HUES48 (cell line): ENCODE data around the gene SDHD.
"Not testable (repeated sequence)": the region's sequence is repeated elsewhere in the genome, so short reads cannot be mapped to it uniquely, and the experiment has no call there.

ENCODE experiments used
- H3K27ac ChIP-seq: one replicate; pipeline ENCODE4 v1.7.0; 2013; ENCODE audit warnings: low read depth, low read length, inconsistent platforms
- H3K27me3 ChIP-seq: 2 replicates; pipeline ENCODE4 v1.6.1; 2013; ENCODE audit warnings: mild to moderate bottlenecking, low read length; ENCODE audit not compliant: control insufficient read depth, insufficient read depth
- H3K36me3 ChIP-seq: 2 replicates; pipeline ENCODE4 v1.6.1; 2013; ENCODE audit warnings: low read length; ENCODE audit not compliant: control insufficient read depth, insufficient read depth
- H3K4me1 ChIP-seq: 2 replicates; pipeline ENCODE4 v1.6.1; 2013; ENCODE audit warnings: mild to moderate bottlenecking, low read length; ENCODE audit not compliant: control insufficient read depth, insufficient read depth
- H3K4me3 ChIP-seq: 2 replicates; pipeline ENCODE4 v1.5.1; 2013; ENCODE audit warnings: mild to moderate bottlenecking, low read depth, low read length
- H3K9ac ChIP-seq: 2 replicates; pipeline ENCODE4 v1.6.1; 2013; ENCODE audit warnings: mild to moderate bottlenecking, low read depth, low read length, moderate library complexity
- H3K9me3 ChIP-seq: 2 replicates; pipeline ENCODE4 v1.6.1; 2013; ENCODE audit warnings: low read length; ENCODE audit not compliant: control insufficient read depth, insufficient read depth

The SDHD gene

DNA sequence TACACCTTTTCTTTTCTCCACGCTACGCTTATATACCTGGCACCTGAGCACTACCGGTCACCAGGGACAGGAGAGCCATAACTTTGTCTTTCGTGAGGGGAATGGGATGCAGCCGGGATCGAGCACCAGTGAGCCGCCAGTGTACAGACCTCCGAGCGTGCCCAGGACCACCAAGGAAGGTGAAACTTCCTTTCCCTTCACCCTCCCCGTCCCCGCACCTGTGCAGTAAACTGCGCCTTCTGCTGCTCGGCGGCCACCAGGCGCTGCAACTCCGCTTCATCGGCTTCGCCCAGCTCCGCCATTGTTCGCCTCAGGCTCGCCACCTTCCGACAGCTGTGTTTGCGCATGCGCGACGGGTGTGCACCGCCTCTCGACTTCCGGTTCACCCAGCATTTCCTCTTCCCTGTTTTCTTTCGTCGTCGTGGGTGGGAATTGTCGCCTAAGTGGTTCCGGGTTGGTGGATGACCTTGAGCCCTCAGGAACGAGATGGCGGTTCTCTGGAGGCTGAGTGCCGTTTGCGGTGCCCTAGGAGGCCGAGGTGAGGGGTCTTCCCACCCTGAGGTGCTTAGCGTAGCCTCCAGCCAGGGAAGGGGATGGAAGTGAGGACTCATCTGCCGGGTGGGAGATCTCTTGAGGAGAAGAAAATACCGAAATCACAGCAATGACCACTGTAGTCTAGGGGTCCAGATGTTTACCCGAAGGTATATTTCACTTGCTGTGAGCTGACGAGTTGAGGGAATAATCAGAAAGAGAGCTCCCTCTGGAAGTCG lies at the start of gene SDHD, which contains the start of gene TIMM8B:
TSS of gene SDHD (plus strand) at position 452 of the 770 bp plus-strand sequence. CDS start at position 487, 35 bp downstream.
TSS of gene TIMM8B (minus strand) at position 335 of the 770 bp plus-strand sequence. CDS start at position 302, 33 bp downstream.
- H3K36me3 ChIP-seq = peaks cover 75% of the 10 kb centered on the region
- peak within 1 kb of the TSS; percentile 99 for H3K4me3 ChIP-seq
- H3K9ac ChIP-seq = peak within 1 kb of the TSS; percentile 83
- H3K4me1 ChIP-seq = 0 out of 2 replicates have a peak, but pooled peaks cover 5% of the 10 kb centered on the region
- no peaks in the 10 kb centered on the region for H3K27me3 ChIP-seq
- peak within 1 kb of the TSS; percentile 81 for H3K27ac ChIP-seq
- H3K9me3 ChIP-seq = no peaks in the 10 kb centered on the region

DNA sequence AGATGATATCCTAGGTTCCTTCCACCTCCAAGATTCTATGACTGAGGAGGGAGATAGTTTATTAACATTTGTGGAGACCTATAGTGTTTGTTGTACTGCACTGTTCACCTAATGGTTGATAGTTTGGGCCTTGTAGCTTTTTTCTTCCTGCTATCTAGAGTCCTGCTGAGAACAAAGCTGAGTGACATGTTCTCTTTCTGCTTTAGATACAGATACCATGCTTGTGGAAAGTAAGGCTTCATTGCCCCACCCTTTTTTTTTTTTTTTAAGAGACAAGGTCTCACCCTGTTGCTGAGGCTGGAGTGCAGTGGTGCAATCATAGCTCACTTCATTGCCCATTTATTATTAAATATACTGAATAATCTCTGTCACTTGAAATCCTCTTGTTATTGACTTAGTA lies 49.1 kb upstream of the SDHD start:
- no peaks in the 10 kb centered on the region for H3K4me1 ChIP-seq
- no peaks in the 10 kb centered on the region for H3K9me3 ChIP-seq
- no peak overlapping the region for H3K4me3 ChIP-seq
- no peak overlapping the region for H3K27ac ChIP-seq
- no peak overlapping the region for H3K9ac ChIP-seq
- peaks cover 77% of the 10 kb centered on the region for H3K36me3 ChIP-seq
- H3K27me3 ChIP-seq = no peaks in the 10 kb centered on the region

DNA sequence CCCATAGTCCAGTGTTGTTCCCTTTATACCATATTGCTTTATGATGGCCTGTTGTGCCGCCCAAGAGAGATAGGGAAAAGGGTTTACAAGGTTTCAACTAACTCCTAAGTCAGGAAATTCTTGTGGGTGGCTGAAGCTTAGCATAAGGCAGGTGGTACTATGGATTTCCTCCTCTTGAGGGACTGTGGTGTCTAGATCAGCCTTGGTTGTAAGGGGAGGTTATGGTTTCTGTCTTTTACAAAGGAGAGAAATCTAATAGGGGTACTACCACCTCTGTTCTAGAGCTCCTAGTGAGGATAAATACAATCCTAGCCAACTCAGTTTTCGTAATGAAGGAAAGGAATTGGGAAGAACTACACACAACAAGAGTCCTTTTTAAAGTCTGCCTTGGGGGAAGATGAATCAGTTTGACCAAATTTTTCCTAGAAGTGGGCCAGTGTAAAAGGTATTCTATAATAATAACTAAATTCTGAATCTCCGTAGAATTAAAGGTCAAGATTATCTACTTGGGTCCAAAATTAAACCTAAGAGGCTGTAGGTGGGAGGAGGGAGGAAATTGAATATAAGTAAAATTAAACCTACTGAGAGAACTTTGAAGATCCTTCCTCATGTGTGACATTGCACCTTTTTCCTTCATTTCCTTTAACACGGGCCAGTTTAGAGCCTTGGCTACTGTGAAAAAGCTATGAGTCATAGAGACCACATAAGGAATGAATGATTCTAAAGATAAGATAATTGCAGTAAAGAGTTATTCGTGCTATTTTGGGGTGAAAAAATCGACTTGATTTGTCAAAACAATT lies 44.3 kb upstream of the SDHD start:
- Histone ChIP-seq H3K27me3 (no peaks in the 10 kb centered on the region), H3K4me3 (no peak overlapping the region), H3K36me3 (peaks cover 82% of the 10 kb centered on the region), H3K9me3 (no peaks in the 10 kb centered on the region), H3K27ac (no peak overlapping the region), H3K9ac (no peak overlapping the region), H3K4me1 (no peaks in the 10 kb centered on the region)

DNA sequence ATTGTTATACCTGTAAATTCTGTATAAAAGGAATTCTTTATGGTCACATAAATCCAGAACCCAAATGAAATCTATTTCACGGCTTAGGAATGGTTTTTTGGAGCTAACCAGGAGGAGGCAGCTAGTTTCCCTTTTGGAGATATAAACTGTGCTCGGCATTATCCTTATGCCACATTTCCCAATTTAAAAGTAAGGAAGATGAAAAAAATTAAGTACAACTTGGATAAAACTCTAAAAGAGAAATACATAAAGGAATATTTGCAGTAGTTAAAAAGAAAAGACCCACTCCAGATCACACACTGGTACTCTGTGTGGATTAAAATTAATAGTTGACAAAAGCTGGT lies 43.7 kb upstream of the SDHD start:
- Histone ChIP-seq H3K9me3 (no peaks in the 10 kb centered on the region), H3K27me3 (no peaks in the 10 kb centered on the region), H3K4me3 (no peak overlapping the region), H3K36me3 (peaks cover 77% of the 10 kb centered on the region), H3K9ac (no peak overlapping the region), H3K4me1 (no peaks in the 10 kb centered on the region), H3K27ac (no peak overlapping the region)

DNA sequence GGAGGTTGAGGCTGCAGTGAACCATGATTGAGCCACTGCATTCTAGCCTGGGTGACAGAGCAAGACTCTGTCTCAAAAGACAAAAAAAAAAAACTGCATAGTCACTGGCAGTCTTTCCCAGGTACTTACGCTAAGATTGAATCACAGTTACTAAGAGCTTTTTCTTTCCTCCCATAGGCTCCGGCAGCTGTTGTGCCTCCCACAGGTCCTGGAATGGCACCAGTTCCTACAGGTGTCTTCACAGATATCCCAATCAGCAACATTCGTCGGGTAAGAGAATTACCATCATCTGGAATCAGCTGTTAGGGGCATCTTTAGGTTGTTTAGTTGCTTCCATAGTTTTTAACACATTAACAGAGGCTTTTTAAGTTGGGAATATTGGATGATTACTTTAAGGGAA lies 41.7 kb upstream of the SDHD start:
- Histone ChIP-seq H3K4me1 (no peaks in the 10 kb centered on the region), H3K9ac (no peak overlapping the region), H3K9me3 (no peaks in the 10 kb centered on the region), H3K27me3 (no peaks in the 10 kb centered on the region), H3K27ac (no peak overlapping the region), H3K36me3 (peaks cover 80% of the 10 kb centered on the region), H3K4me3 (no peak overlapping the region)

DNA sequence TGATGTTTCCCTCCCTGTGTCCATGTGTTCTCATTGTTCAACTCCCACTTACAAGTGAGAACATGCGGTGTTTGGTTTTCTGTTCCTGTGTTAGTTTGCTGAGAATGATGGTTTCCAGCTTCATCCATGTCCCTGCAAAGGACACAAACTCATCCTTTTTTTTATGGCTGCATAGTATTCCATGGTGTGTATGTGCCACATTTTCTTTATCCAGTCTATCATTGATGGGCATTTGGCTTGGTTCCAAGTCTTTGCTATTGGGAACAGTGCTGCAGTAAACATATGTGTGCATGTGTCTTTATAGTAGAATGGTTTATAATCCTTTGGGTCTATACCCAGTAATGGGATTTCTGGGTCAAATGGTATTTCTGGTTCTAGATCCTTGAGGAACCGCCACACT lies 40.0 kb upstream of the SDHD start:
- not testable (repeated sequence) for H3K4me3 ChIP-seq, H3K9me3 ChIP-seq, H3K27me3 ChIP-seq, H3K27ac ChIP-seq, H3K9ac ChIP-seq, H3K4me1 ChIP-seq
- H3K36me3 ChIP-seq = peaks cover 81% of the 10 kb centered on the region

DNA sequence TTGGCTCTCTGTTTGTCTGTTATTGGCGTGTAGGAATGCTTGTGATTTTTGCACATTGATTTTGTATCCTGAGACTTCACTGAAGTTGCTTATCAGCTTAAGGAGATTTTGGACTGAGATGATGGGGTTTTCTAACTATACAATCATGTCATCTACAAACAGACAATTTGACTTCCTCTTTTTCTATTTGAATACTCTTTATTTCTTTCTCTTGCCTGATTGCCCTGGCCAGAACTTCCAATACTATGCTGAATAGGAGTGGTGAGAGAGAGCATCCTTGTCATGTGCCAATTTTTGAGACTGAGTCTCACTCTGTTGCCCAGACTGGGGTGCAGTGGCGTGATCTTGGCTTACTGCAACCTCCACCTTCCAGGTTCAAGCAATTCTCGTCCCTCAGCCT lies 38.4 kb upstream of the SDHD start:
- H3K36me3 ChIP-seq = peaks cover 82% of the 10 kb centered on the region
- not testable (repeated sequence) for H3K9ac ChIP-seq, H3K4me3 ChIP-seq, H3K27me3 ChIP-seq, H3K4me1 ChIP-seq, H3K27ac ChIP-seq, H3K9me3 ChIP-seq

DNA sequence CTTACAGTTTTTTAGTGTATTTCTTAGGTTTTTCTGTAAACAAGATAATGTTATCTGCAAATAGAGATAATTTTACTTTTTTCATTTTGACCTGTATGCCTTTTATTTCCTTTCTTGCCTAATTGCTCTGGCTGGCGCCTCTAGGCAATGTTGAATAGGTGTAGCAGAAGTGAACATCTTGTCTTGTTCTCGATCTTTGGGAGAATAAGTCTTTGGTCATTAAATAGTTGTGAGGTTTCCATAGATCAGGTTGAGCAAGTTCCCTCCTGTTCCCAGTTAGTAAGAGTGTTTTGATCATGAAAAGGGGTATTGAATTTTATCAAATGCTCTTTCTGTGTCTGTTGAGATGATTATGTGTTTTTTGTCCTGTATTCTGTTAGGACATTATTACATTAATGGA lies 36.9 kb upstream of the SDHD start:
- H3K4me3 ChIP-seq = no peak overlapping the region
- no peak overlapping the region for H3K9ac ChIP-seq
- H3K4me1 ChIP-seq = no peaks in the 10 kb centered on the region
- H3K27ac ChIP-seq = no peak overlapping the region
- peaks cover 82% of the 10 kb centered on the region for H3K36me3 ChIP-seq
- H3K9me3 ChIP-seq = no peaks in the 10 kb centered on the region
- H3K27me3 ChIP-seq = no peaks in the 10 kb centered on the region

DNA sequence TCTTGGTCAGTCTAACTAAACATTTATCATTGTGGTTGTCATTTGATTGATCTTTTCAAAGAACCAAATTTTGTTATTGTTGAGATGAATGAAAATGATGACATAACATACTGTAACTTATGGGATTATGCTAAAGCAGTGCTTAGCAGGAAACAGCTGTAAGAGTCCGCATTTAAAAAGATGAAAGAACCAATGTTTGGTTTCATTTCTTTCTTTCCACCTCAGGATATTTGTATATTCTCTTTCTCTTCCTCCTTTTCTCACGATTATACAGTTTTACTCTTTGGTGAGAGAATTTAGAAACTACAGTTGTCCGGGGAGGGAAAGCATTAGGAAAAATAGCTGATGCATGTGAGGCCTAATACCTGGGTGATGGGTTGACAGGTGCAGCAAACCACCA lies 36.0 kb upstream of the SDHD start:
- no peak overlapping the region for H3K4me3 ChIP-seq

DNA sequence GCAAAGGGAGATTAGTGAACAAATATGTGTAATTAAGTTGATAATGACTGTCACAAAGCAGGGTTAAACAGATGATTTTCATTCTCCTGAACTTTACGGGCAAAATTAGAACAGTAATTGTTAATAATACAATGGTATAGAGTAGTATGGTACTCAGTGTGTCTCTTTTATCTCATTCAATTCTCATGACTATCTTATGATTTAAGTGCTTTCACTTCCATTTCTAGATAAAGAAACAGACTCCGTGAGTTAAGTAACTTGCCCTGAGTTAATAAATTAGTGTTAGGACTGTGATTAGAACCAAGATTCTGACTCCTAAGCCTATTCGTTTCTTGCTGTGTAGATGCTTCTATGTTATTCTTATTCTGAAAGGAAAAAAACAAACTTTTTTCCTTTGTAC lies 34.9 kb upstream of the SDHD start:
- H3K9me3 ChIP-seq = no peaks in the 10 kb centered on the region
- no peaks in the 10 kb centered on the region for H3K4me1 ChIP-seq
- no peaks in the 10 kb centered on the region for H3K27me3 ChIP-seq
- H3K27ac ChIP-seq = no peak overlapping the region
- H3K9ac ChIP-seq = no peak overlapping the region
- no peak overlapping the region for H3K4me3 ChIP-seq
- peaks cover 81% of the 10 kb centered on the region for H3K36me3 ChIP-seq

More for the DNA sequence above, 36.0 kb upstream of the SDHD start:
- no peaks in the 10 kb centered on the region for H3K9me3 ChIP-seq
- peaks cover 78% of the 10 kb centered on the region for H3K36me3 ChIP-seq
- H3K27me3 ChIP-seq = no peaks in the 10 kb centered on the region
- H3K27ac ChIP-seq = no peak overlapping the region
- no peak overlapping the region for H3K9ac ChIP-seq
- H3K4me1 ChIP-seq = no peaks in the 10 kb centered on the region

DNA sequence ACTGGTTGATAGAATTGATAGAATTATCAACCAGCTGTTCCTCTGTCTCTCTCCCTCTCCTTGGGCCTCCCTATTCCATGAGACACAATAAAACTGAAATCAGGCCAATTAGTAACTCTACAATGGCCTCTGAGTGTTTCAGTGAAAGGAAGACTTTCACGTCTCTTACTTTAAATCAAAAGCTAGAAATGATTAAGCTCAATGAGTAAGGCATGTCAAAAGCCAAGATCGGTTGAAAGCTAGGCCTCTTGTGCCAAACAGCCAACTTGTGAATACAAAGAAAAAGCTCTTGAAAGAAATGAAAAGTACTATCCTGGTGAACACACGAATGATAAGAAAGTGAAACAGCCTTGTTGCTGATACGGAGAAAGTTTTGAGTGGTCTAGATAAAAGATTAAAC lies 29.5 kb upstream of the SDHD start:
- H3K36me3 ChIP-seq = peaks cover 87% of the 10 kb centered on the region
- no peak overlapping the region for H3K27ac ChIP-seq

More for the DNA sequence above, 29.5 kb upstream of the SDHD start:
- H3K4me1 ChIP-seq = no peaks in the 10 kb centered on the region
- no peaks in the 10 kb centered on the region for H3K27me3 ChIP-seq
- no peak overlapping the region for H3K9ac ChIP-seq
- H3K9me3 ChIP-seq = no peaks in the 10 kb centered on the region
- H3K4me3 ChIP-seq = no peak overlapping the region
